K562 (cell line): ENCODE measurements around the gene COL23A1. TPM values are rescaled to one million over a fixed set of nuclear protein-coding genes. Genes with fewer than 3 reads are reported as not detected.

Experiments used
- ATAC-seq: fragments of 200-7000 bp; cut with Tn5 transposase; 3 replicates; pipeline ENCODE4 v1.9.1; 2020; ENCODE audit warnings: moderate library complexity
- BruUV-seq: library from RNA; stranded (reverse); fragments of 400-500 nt; replicated peaks from 2 replicates; lab custom pipeline; 2021; lab: Mats Ljungman, UMichigan
- CTCF ChIA-PET: fragments of 300-600 bp; formaldehyde crosslinking; extraction: SDS; loops from one replicate; lab custom pipeline; 2021; ENCODE audit warnings: low intra/inter-chr PET ratio; lab: Yijun Ruan, JAX
- POLR2A ChIA-PET: fragments of 300-600, 350-650 bp; sonication (Branson Sonifier 250); formaldehyde crosslinking; extraction: SDS; loops from one replicate; lab custom pipeline; 2021; ENCODE audit warnings: antibody characterized with exemption, inconsistent platforms; lab: Yijun Ruan, JAX
- DNase-seq, 4 experiments: peaks; one replicate each; pipeline versions ENCODE4 v3.0.0 to v3.0.0-alpha.2; 2011 to 2018; ENCODE audit warnings: low spot score in 3 of 4, mixed read lengths in 3 of 4; ENCODE audit errors: extremely low read depth in 1 of 4
- FAIRE-seq: peaks from 2 replicates; lab custom pipeline; 2011; peaks lifted over from hg19 to GRCh38; lab: Jason Lieb, UNC
- H2AFZ ChIP-seq: 2 replicates; pipeline ENCODE4 v1.6.0; 2011; ENCODE audit warnings: low read depth, low read length, control low read depth, inconsistent platforms
- H3K27ac ChIP-seq: fragments of 200-600 bp; 3 replicates; pipeline ENCODE4 v1.8.0; 2011; ENCODE audit warnings: low read depth, mild to moderate bottlenecking, control low read depth, inconsistent platforms, low read length, moderate library complexity, mixed read lengths; ENCODE audit errors: extremely low read depth
- H3K27me3 ChIP-seq, 2 experiments: fragments of 300-600 bp in 1 of 2; 2 replicates in 1 of 2; 3 replicates in 1 of 2; pipeline versions ENCODE4 v1.6.0 to v1.8.0; 2011; ENCODE audit warnings: inconsistent platforms in 2 of 2, low read length in 2 of 2, mild to moderate bottlenecking in 1 of 2, mixed read lengths in 1 of 2, moderate library complexity in 1 of 2; ENCODE audit not compliant: control insufficient read depth in 2 of 2, insufficient read depth in 2 of 2
- H3K36me3 ChIP-seq: fragments of 300-600 bp; 3 replicates; pipeline ENCODE4 v1.8.0; 2011; ENCODE audit warnings: mild to moderate bottlenecking, low read length, inconsistent platforms; ENCODE audit not compliant: control insufficient read depth, insufficient read depth
- H3K4me1 ChIP-seq, 2 experiments: fragments of 200-600 bp in 1 of 2; replicated peaks in 1 of 2; 2 replicates in 1 of 2; 3 replicates in 1 of 2; pipeline versions ENCODE4 v1.5.1 to v1.8.0; 2011; ENCODE audit warnings: inconsistent platforms in 2 of 2, low read length in 2 of 2, mild to moderate bottlenecking in 1 of 2, mixed read lengths in 1 of 2, moderate library complexity in 1 of 2; ENCODE audit not compliant: control insufficient read depth in 2 of 2, insufficient read depth in 2 of 2
- H3K4me2 ChIP-seq: 2 replicates; pipeline ENCODE4 v1.6.1; 2011; ENCODE audit warnings: low read length, control low read depth, inconsistent platforms, mixed read lengths; ENCODE audit not compliant: insufficient read depth
- H3K4me3 ChIP-seq: fragments of 200-600 bp; sonication (generic), shearing (Covaris generic); 2 replicates; pipeline ENCODE4 v1.5.1; 2016; ENCODE audit warnings: control low read depth, inconsistent platforms
- H3K79me2 ChIP-seq: fragments of 200-600 bp; 3 replicates; pipeline ENCODE4 v1.8.0; 2011; ENCODE audit warnings: low read length, inconsistent platforms; ENCODE audit not compliant: control insufficient read depth, insufficient read depth
- H3K9ac ChIP-seq, 2 experiments: 2 replicates each; pipeline versions ENCODE4 v1.6.0 to v1.6.1; 2011; ENCODE audit warnings: low read depth in 2 of 2, low read length in 2 of 2, control low read depth in 1 of 2, inconsistent platforms in 1 of 2, mild to moderate bottlenecking in 1 of 2, mixed read lengths in 1 of 2; ENCODE audit not compliant: insufficient read depth in 1 of 2
- H3K9me1 ChIP-seq: one replicate; pipeline ENCODE4 v1.6.0; 2011; ENCODE audit warnings: inconsistent platforms, mild to moderate bottlenecking, low read length, moderate library complexity; ENCODE audit not compliant: control insufficient read depth, insufficient read depth
- H3K9me3 ChIP-seq: replicated peaks from 2 replicates; pipeline ENCODE4 v1.5.1; 2011; ENCODE audit warnings: low read depth, low read length, inconsistent platforms; ENCODE audit not compliant: control insufficient read depth, insufficient read depth
- H4K20me1 ChIP-seq: replicated peaks from 2 replicates; pipeline ENCODE4 v1.6.1; 2011; ENCODE audit warnings: low read length, inconsistent platforms, mixed read lengths; ENCODE audit not compliant: control insufficient read depth, insufficient read depth
- ARID4B ChIP-seq: sonication (generic); formaldehyde crosslinking; IDR thresholded peaks from 2 replicates; pipeline ENCODE4 v1.8.0; 2022; ENCODE audit warnings: mild to moderate bottlenecking, missing genetic modification reagents
- CTBP1 ChIP-seq: fragments of 450-650 bp; IDR thresholded peaks from 2 replicates; pipeline ENCODE4 v1.6.1; 2016; ENCODE audit warnings: borderline replicate concordance
- HSF4 ChIP-seq: fragments of 250-450 bp; sonication (Bioruptor Pico); IDR thresholded peaks from 2 replicates; pipeline ENCODE4 v2.1.2; 2022; ENCODE audit warnings: mild to moderate bottlenecking, moderate library complexity, borderline replicate concordance
- JUND ChIP-seq, 2 experiments: IDR thresholded peaks; 2 replicates in 1 of 2; 3 replicates in 1 of 2; pipeline ENCODE4 v1.6.1; 2011; ENCODE audit warnings: borderline replicate concordance in 2 of 2, low read depth in 2 of 2, low read length in 2 of 2, improper control_type of control experiment in 1 of 2, missing biosample characterization in 1 of 2, missing genetic modification characterization in 1 of 2, missing genetic modification reagents in 1 of 2
- NRF1 ChIP-seq, 2 experiments: fragments of 450-650 bp; IDR thresholded peaks in 1 of 2; conservative IDR thresholded peaks in 1 of 2; 2 replicates each; pipeline ENCODE4 v1.6.1; 2014; ENCODE audit warnings: mild to moderate bottlenecking in 2 of 2
- SFPQ ChIP-seq: fragments of 200-400 bp; formaldehyde crosslinking; IDR thresholded peaks from 2 replicates; pipeline ENCODE4 v1.6.1; 2017; ENCODE audit warnings: mild to moderate bottlenecking, low read depth, low read length, moderate library complexity
- YY1 ChIP-seq, 3 experiments: IDR thresholded peaks; 2 replicates each; pipeline ENCODE4 v1.6.1; 2011; ENCODE audit warnings: low read length in 2 of 3, mild to moderate bottlenecking in 2 of 3, moderate library complexity in 2 of 3, borderline replicate concordance in 1 of 3, control low read depth in 1 of 3, low read depth in 1 of 3; ENCODE audit not compliant: insufficient read depth in 3 of 3, insufficient replicate concordance in 2 of 3, control insufficient read depth in 1 of 3, insufficient read length in 1 of 3; ENCODE audit errors: extremely low read depth in 1 of 3
- ZNF24 ChIP-seq: fragments of 450-650 bp; IDR thresholded peaks from 2 replicates; pipeline ENCODE4 v1.6.1; 2016
- ZNF263 ChIP-seq: sonication (generic); formaldehyde crosslinking; IDR thresholded peaks from 2 replicates; pipeline ENCODE4 v1.8.0; 2022; ENCODE audit warnings: mild to moderate bottlenecking, missing genetic modification reagents, borderline replicate concordance
- ZNF384 ChIP-seq: IDR thresholded peaks from 2 replicates; pipeline ENCODE4 v1.6.1; 2012; ENCODE audit warnings: low read depth, low read length, improper control_type of control experiment
- WGBS: fragments of 100-300 bp; shearing (Covaris generic); methylation state at CpG from one replicate; pipeline ENCODE4 v1.1.6; 2016; ENCODE audit warnings: low coverage, mixed read lengths; ENCODE audit not compliant: insufficient coverage; ENCODE audit errors: missing lambda C conversion rate; 5-methylcytosine and 5-hydroxymethylcytosine counted together
- in situ Hi-C: fragments of 300-500 bp; cut with MboI; formaldehyde crosslinking; loops from 4 replicates; pipeline ENCODE4 v1.15.0; 2018; ENCODE audit warnings: inconsistent platforms, mixed read lengths
- intact Hi-C: fragments of 100-400 bp; cut with micrococcal nuclease; formaldehyde crosslinking; loops from 2 replicates; pipeline ENCODE4 v1.14.2; 2022
- polyA plus RNA-seq, 8 experiments: library from polyadenylated mRNA; depleted of rRNA in 4 of 8; stranded (reverse) in 5 of 8; unstranded in 3 of 8; fragments of >200 nt; fragmentation: Nextera tagmentation in 2 of 8; fragmentation: Illumina TruSeq in 1 of 8; extraction: Ambion mirVana in 2 of 8; extraction: Trizol in 1 of 8; gene quantifications; 2 replicates each; pipeline versions ENCODE4 v1.2.1 to v1.2.3, GENCODE V29; 2011 to 2014; ENCODE audit warnings: inconsistent platforms in 1 of 8, missing spikeins in 1 of 8
- total RNA-seq, 7 experiments: library from RNA; depleted of rRNA in 6 of 7; stranded (reverse); fragments of >200 nt in 6 of 7; fragmentation: Illumina TruSeq in 2 of 7; extraction: Trizol in 2 of 7; gene quantifications; 2 replicates each; pipeline versions ENCODE4 v1.2.1 to v1.2.3, GENCODE V29; 2011 to 2021; ENCODE audit warnings: low replicate concordance in 1 of 7

The COL23A1 gene
- total and polyA plus RNA-seq, 9 of the 15 experiments (the other 6 are each of a cell fraction or from before 2014, with no cell fraction given): 0.09 TPM; not detected in 8

GRCh38 chr5:178461004-178461730, 129.0 kb downstream of the COL23A1 start:
- no peaks in the 10 kb centered on the region for H3K9me3 ChIP-seq
- CTCF ChIA-PET: interaction anchor here (0.5 kb wide), 1 partner anchor 370 kb away, joined by 4 read pairs; no protein-coding TSS in a partner anchor
- no peak overlapping the region for H3K4me3 ChIP-seq
- H3K79me2 ChIP-seq: no peaks in the 10 kb centered on the region
- WGBS: 10% methylated on average over 12 of the region's 12 CpGs
- no peak overlapping the region for H3K9ac ChIP-seq
- no peak overlapping the region for H3K27ac ChIP-seq
- no TSS peak for BruUV-seq
- peak overlapping the region; percentile 51; the same call in 1 of the 2 replicates for H3K4me2 ChIP-seq
- in situ Hi-C loops (no loop called here), intact Hi-C loops (loop anchor here (1.0 to 2.0 kb wide), 3 partner anchors 44 to 130 kb away; partner anchors contain the start of gene COL23A1)
- peak overlapping the region; percentile 69 for H2AFZ ChIP-seq
- ATAC-seq (peak; percentile 100), DNase-seq (peak; percentile 83 to 85 (median 84)), FAIRE-seq (peak; percentile 93)
- POLR2A ChIA-PET: interaction anchor here (1.0 to 3.0 kb wide), 5 partner anchors 10 to 247 kb away, joined by 3 to 21 read pairs (median 4); partner anchors contain the start of gene COL23A1
- H3K27me3 ChIP-seq: peaks cover 0 to 6% of the 10 kb centered on the region in 2 experiments; a peak in 1 of 5 replicates
- H3K36me3 ChIP-seq: no peaks in the 10 kb centered on the region
- no peaks in the 10 kb centered on the region for H3K9me1 ChIP-seq
- no peaks in the 10 kb centered on the region for H4K20me1 ChIP-seq
- H3K4me1 ChIP-seq: peaks cover 0 to 10% of the 10 kb centered on the region in 2 experiments; a peak in 3 of 5 replicates
- TF ChIP-seq ZNF263 (CRISPR knock-in tag): no peak
- no peak for TF ChIP-seq ZNF24
- TF ChIP-seq HSF4 (CRISPR knock-in tag): no peak
- TF ChIP-seq SFPQ: no peak
- no peak for TF ChIP-seq ZNF384
- no peak for TF ChIP-seq ARID4B
- peak; percentile 53; the same call in 1 of the 2 replicates for TF ChIP-seq CTBP1
- TF ChIP-seq YY1 (IDR thresholded peaks at IDR 0.05; ENCODE audit: borderline replicate concordance in 1 of 3, control insufficient read depth in 1 of 3, extremely low read depth in 1 of 3, insufficient read depth in 3 of 3, insufficient read length in 1 of 3, insufficient replicate concordance in 2 of 3, low read depth in 1 of 3, low read length in 2 of 3): peak in 2 of 3 experiments; percentile 7 to 11
- TF ChIP-seq NRF1 (conservative IDR thresholded peaks at IDR 0.05 in 1 of 2, IDR thresholded peaks at IDR 0.05 in 1 of 2): peak in 1 of 2 experiments; percentile 23; a peak in 1 of 4 replicates
- TF ChIP-seq JUND (IDR thresholded peaks at IDR 0.05; ENCODE audit: borderline replicate concordance, low read depth, low read length): peak; percentile 43; the same call in 1 of the 2 replicates
- TF ChIP-seq JUND (tag; IDR thresholded peaks at IDR 0.05; ENCODE audit: borderline replicate concordance, low read depth, low read length): no peak; the same call in 2 of the 3 replicates
